ENCODE results near the gene TMEM95. TPM values are rescaled to one million over a fixed set of nuclear protein-coding genes. Genes with fewer than 3 reads are reported as not detected.
A peak's percentile ranks its signal among the peaks of the same experiment; 100 is the strongest.

The TMEM95 gene
- total and polyA plus RNA-seq, 2 donors (not counting 1 experiment from before 2014, with no cell fraction given): 0.25 TPM; not detected in 1

DNA sequence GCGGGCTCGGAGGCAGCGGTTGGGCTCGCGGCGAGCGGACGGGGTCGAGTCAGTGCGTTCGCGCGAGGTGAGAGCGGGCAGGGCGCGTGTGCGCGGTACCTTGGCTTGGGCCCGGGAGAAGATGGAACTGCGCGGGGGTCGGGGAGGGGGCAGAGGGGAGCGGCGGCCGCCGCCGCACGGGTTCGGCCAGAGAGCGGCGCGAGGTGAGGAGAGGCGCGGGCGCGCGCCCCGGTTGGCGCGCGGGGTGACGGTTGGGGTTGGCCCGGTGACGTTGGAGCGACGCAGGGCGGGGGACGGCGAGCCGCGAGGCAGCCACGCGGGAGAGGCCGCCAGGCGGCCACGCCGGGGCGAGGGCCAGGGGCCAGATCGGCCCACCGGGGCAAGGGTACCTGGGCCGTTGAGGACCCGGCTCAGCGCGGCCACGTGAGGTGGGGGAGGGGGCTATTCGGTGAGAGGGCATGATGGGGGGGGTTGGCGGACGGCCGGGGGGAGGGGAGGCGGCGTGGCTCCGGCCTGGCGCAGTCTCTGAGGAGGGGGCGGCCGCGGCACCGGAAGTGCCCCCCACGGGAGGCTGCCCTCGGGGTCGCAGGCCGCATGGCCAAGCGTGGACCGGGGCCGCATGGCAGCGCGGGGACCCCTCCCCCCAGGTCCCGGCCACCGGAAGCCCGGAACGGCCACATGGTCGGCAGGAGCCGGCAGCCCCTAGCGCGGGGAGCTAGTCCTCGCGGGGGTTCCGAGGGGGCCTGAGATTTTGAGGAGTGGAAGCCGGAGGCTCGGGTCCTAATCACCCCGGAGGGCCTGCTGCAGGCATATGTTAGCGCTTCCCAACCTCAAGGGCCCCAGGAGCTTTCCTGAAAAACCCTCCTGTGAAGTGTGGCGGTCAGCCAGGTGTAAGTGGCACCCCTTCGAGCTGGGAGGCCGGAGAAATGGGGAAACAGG, 47.0 kb upstream of the TMEM95 start:
- CTCF ChIA-PET: interaction anchor here (0.9 kb wide), 1 partner anchor 38 kb away, joined by 3 read pairs; no protein-coding TSS in a partner anchor
- Histone ChIP-seq H3K9me3 (ENCODE audit: control extremely low read depth in 1 of 3, control insufficient read depth in 2 of 3, insufficient read depth in 1 of 3, low read length in 2 of 3) (no peaks in the 10 kb centered on the region), H3K27me3 (replicated peaks in 1 of 4; ENCODE audit: control extremely low read depth in 1 of 4, control insufficient read depth in 3 of 4, insufficient read depth in 4 of 4, low read length in 3 of 4) (no peaks in the 10 kb centered on the region), H3K4me3 (ENCODE audit: control extremely low read depth in 1 of 5, extremely low read depth in 1 of 5, insufficient read depth in 1 of 5, low read depth in 2 of 5, low read length in 4 of 5) (peak overlapping the region; percentile 81 to 96 (median 94)), H2AFZ (ENCODE audit: insufficient read depth, low read depth, low read length, poor library complexity, severe bottlenecking) (no peak overlapping the region), H3K27ac (ENCODE audit: low read length in 2 of 2) (peak overlapping the region; percentile 98 to 99), H3K79me2 (ENCODE audit: control insufficient read depth, insufficient read depth, low read length) (peaks cover 49% of the 10 kb centered on the region), H3K9ac (ENCODE audit: low read length) (peak overlapping the region; percentile 97), H3K4me1 (ENCODE audit: control insufficient read depth in 2 of 2, insufficient read depth in 2 of 2, low read length in 2 of 2) (peaks cover 17 to 47% of the 10 kb centered on the region in 2 donors), H4K20me1 (ENCODE audit: control insufficient read depth, insufficient read depth, low read length, poor library complexity, severe bottlenecking) (peaks cover 49% of the 10 kb centered on the region), H3K4me2 (replicated peaks; ENCODE audit: low read depth, low read length, poor library complexity, severe bottlenecking) (peak overlapping the region; percentile 93), H3K36me3 (replicated peaks in 1 of 2; ENCODE audit: control extremely low read depth in 1 of 2, control insufficient read depth in 1 of 2, extremely low read depth in 1 of 2, insufficient read depth in 2 of 2, low read length in 1 of 2) (peaks cover 4 to 37% of the 10 kb centered on the region in 2 experiments)
- Mint-ChIP-seq H3K9me3 (ENCODE audit: insufficient read depth) (no peaks in the 10 kb centered on the region), H3K4me3 (peak overlapping the region; percentile 95), H3K4me1 (peaks cover 46% of the 10 kb centered on the region), H3K27ac (peak overlapping the region; percentile 99), H3K27me3 (no peaks in the 10 kb centered on the region)
- ATAC-seq (ENCODE audit: low read depth) (no peak), DNase-seq (no peak)
- TF ChIP-seq, protein P1, sequence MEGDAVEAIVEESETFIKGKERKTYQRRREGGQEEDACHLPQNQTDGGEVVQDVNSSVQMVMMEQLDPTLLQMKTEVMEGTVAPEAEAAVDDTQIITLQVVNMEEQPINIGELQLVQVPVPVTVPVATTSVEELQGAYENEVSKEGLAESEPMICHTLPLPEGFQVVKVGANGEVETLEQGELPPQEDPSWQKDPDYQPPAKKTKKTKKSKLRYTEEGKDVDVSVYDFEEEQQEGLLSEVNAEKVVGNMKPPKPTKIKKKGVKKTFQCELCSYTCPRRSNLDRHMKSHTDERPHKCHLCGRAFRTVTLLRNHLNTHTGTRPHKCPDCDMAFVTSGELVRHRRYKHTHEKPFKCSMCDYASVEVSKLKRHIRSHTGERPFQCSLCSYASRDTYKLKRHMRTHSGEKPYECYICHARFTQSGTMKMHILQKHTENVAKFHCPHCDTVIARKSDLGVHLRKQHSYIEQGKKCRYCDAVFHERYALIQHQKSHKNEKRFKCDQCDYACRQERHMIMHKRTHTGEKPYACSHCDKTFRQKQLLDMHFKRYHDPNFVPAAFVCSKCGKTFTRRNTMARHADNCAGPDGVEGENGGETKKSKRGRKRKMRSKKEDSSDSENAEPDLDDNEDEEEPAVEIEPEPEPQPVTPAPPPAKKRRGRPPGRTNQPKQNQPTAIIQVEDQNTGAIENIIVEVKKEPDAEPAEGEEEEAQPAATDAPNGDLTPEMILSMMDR (IDR thresholded peaks at IDR 0.05): no peak
- no peak for TF ChIP-seq EZH2 (IDR thresholded peaks at IDR 0.05; ENCODE audit: borderline replicate concordance, insufficient read depth, low read depth, low read length, poor library complexity, severe bottlenecking)
- intact Hi-C loops (cut with micrococcal nuclease): loop anchor here (1.0 to 5.0 kb wide), 12 partner anchors 7 to 307 kb away; partner anchors contain the start of genes ELP5, GPS2, NEURL4 and PHF23
- WGBS (ENCODE audit: insufficient coverage): under 1% methylated on average over 99 of the region's 104 CpGs
- POLR2A ChIA-PET: interaction anchor here (1.2 to 1.9 kb wide), 6 partner anchors 12 to 276 kb away, joined by 3 to 18 read pairs (median 7); partner anchors contain the start of genes ACAP1, DVL2, MPDU1 and NEURL4

Data from B cell (primary cell).